OCI-LY1 (cell line): ENCODE results near the gene ST3GAL4.

Experiments used
- CTCF ChIP-seq: fragments of 200-600 bp; sonication (generic), shearing (Covaris generic); IDR thresholded peaks from 2 replicates; pipeline ENCODE4 v1.5.1; 2017; ENCODE audit warnings: mild to moderate bottlenecking, antibody characterized with exemption, low read length, moderate library complexity, mixed read lengths
- EZH2 ChIP-seq: fragments of 200-600 bp; sonication (generic), shearing (Covaris generic); IDR thresholded peaks from 2 replicates; pipeline ENCODE4 v1.8.0; 2017; ENCODE audit warnings: borderline replicate concordance, mixed run types, mild to moderate bottlenecking, antibody characterized with exemption, low read length, moderate library complexity, mixed read lengths

- TF ChIP-seq CTCF (no peak), EZH2 (no peak)
Observed at GRCh38 chr11:126363706-126364248, 8.3 kb downstream of the ST3GAL4 start.
